ENCODE measurements around the gene DCT.

- TF ChIP-seq CTCF (conservative IDR thresholded peaks at IDR 0.05 in 1 of 2, IDR thresholded peaks at IDR 0.05 in 1 of 2; ENCODE audit: extremely low read depth in 1 of 2, insufficient read depth in 1 of 2, low read depth in 1 of 2, low read length in 2 of 2) (no peak), EZH2 (IDR thresholded peaks at IDR 0.05; ENCODE audit: borderline replicate concordance, low read length) (no peak)
Measured at GRCh38 chr13:94464771-94465170, 14.7 kb downstream of the DCT start.

Data from mammary epithelial cell (primary cell).